CD4-positive, alpha-beta T cell (primary cell): ENCODE data around the gene SPG7. TPM values are rescaled to one million over a fixed set of nuclear protein-coding genes. Genes with fewer than 3 reads are reported as not detected.

Experiments used
- ATAC-seq: fragments of 200-7000 bp; cut with Tn5 transposase; one replicate; pipeline ENCODE4 v1.10.0; 2022; ENCODE audit warnings: mild to moderate bottlenecking; ENCODE audit not compliant: poor library complexity
- CTCF ChIA-PET: fragments of 350-600 bp; sonication (Branson Sonifier 250); formaldehyde crosslinking; loops from one replicate; lab custom pipeline; 2021; ENCODE audit warnings: antibody characterized with exemption, inconsistent platforms; lab: Charles Lee
- POLR2A ChIA-PET: fragments of 350-600 bp; sonication (Branson Sonifier 250); formaldehyde crosslinking; loops from one replicate; lab custom pipeline; 2021; ENCODE audit warnings: antibody characterized with exemption, inconsistent platforms; lab: Charles Lee
- DNase-seq, 14 experiments: peaks; one replicate each; pipeline ENCODE4 v3.0.0-alpha.2; 2013 to 2020; ENCODE audit warnings: mixed read lengths in 2 of 14
- H3K27ac ChIP-seq, 2 donors: one replicate each; pipeline versions ENCODE4 v1.5.1 to v1.7.0; 2013; ENCODE audit warnings: low read length in 2 of 2, low read depth in 1 of 2, mild to moderate bottlenecking in 1 of 2
- H3K27me3 ChIP-seq, 2 experiments: 1 replicate in 1 of 2; 2 replicates in 1 of 2; pipeline versions ENCODE4 v1.6.1 to v1.7.0; 2013; ENCODE audit warnings: low read length in 2 of 2, control low read depth in 1 of 2, mild to moderate bottlenecking in 1 of 2, moderate library complexity in 1 of 2; ENCODE audit not compliant: insufficient read depth in 2 of 2, control insufficient read depth in 1 of 2
- H3K36me3 ChIP-seq: one replicate; pipeline ENCODE4 v1.6.1; 2013; ENCODE audit warnings: low read length, control low read depth; ENCODE audit not compliant: insufficient read depth
- H3K4me1 ChIP-seq: one replicate; pipeline ENCODE4 v1.6.1; 2013; ENCODE audit warnings: low read length, control low read depth; ENCODE audit not compliant: insufficient read depth
- H3K4me3 ChIP-seq: one replicate; pipeline ENCODE4 v1.5.1; 2013; ENCODE audit warnings: mild to moderate bottlenecking, low read length, moderate library complexity
- H3K9me3 ChIP-seq, 2 experiments: 1 replicate in 1 of 2; 2 replicates in 1 of 2; pipeline versions ENCODE4 v1.6.1 to v1.7.0; 2013; ENCODE audit warnings: low read length in 2 of 2, mild to moderate bottlenecking in 2 of 2, control low read depth in 1 of 2, moderate library complexity in 1 of 2; ENCODE audit not compliant: control insufficient read depth in 1 of 2, insufficient read depth in 1 of 2
- H3K27ac Mint-ChIP-seq: one replicate; pipeline ENCODE4 v1.8.0; 2020; ENCODE audit warnings: mixed read lengths
- H3K27me3 Mint-ChIP-seq: one replicate; pipeline ENCODE4 v1.8.0; 2021; ENCODE audit warnings: mixed read lengths
- H3K36me3 Mint-ChIP-seq: one replicate; pipeline ENCODE4 v1.8.0; 2021; ENCODE audit warnings: low read depth, mixed read lengths
- H3K4me1 Mint-ChIP-seq: one replicate; pipeline ENCODE4 v1.8.0; 2021; ENCODE audit warnings: low read depth, mixed read lengths
- H3K4me3 Mint-ChIP-seq: one replicate; pipeline ENCODE4 v1.8.0; 2020; ENCODE audit warnings: mild to moderate bottlenecking, mixed read lengths
- H3K9me3 Mint-ChIP-seq: one replicate; pipeline ENCODE4 v1.8.0; 2020; ENCODE audit warnings: mixed read lengths
- CTCF ChIP-seq: fragments of 200-600 bp; IDR thresholded peaks from one replicate; pipeline ENCODE4 v1.8.0; 2022; ENCODE audit warnings: antibody characterized with exemption, mild to moderate bottlenecking
- intact Hi-C, 2 experiments: fragments of 100-400 bp; cut with DNase I in 1 of 2; cut with micrococcal nuclease in 1 of 2; formaldehyde crosslinking; loops; one replicate each; pipeline versions ENCODE4 v1.15.1 to v1.9.0; 2023 to 2025; cut with DNase I, micrococcal nuclease
- total RNA-seq, 174 experiments: library from RNA in 2 of 174; stranded (reverse) in 2 of 174; gene quantifications; one replicate each; pipeline ENCODE4 v1.2.3 and lab custom pipeline; 2021 to 2026

Gene SPG7
- total RNA-seq, 2 experiments from 2014 or later, result 163 to 167 TPM

DNA sequence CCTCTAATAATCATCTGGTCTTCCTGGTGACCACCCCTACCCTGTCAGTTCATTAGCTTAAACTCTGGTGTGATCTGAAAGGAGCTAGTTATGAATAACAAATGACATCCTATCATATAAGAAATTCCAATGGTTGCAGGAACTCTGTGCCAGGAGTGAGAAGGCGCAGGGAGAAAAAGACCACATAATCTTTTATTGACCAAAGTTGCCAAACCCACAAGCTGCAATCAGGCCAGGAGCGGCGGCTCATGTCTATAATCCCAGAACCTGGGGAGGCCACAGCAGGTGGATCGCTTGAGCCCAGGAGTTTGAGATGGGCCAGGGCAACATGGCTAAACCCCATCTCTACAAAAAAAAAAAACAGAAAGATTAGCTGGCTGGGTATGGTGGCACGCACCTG is 41.3 kb upstream of the SPG7 start:
- Mint-ChIP-seq H3K36me3 (peaks cover 25% of the 10 kb centered on the region), H3K4me1 (peaks cover 66% of the 10 kb centered on the region), H3K27ac (peak overlapping the region; percentile 63), H3K4me3 (peak overlapping the region; percentile 48), H3K9me3 (no peaks in the 10 kb centered on the region), H3K27me3 (no peaks in the 10 kb centered on the region)
- ChIA-PET CTCF (interaction anchor here (1.0 to 1.3 kb wide), 2 partner anchors 21 to 22 kb away, joined by 3 to 5 read pairs; no protein-coding TSS in a partner anchor), POLR2A (interaction anchor here (0.6 to 2.7 kb wide), 6 partner anchors 12 to 59 kb away, joined by 3 to 12 read pairs (median 6); no protein-coding TSS in a partner anchor)
- ATAC-seq (no peak), DNase-seq (no peak)
- no peaks in the 10 kb centered on the region for H3K27me3 ChIP-seq
- TF ChIP-seq CTCF, result no peak
- H3K4me3 ChIP-seq, result no peak overlapping the region
- H3K27ac ChIP-seq, result no peak overlapping the region
- intact Hi-C loops, result no loop called here
- peaks cover 8% of the 10 kb centered on the region for H3K36me3 ChIP-seq
- H3K9me3 ChIP-seq, result peaks cover 0 to 4% of the 10 kb centered on the region in 2 experiments
- H3K4me1 ChIP-seq, result peaks cover 67% of the 10 kb centered on the region

- ATAC-seq (no peak), DNase-seq (no peak)
- intact Hi-C loops, result no loop called here
- no peak overlapping the region for H3K27ac ChIP-seq
- POLR2A ChIA-PET, result interaction anchor here (1.2 to 2.7 kb wide), 4 partner anchors 12 to 22 kb away, joined by 3 to 12 read pairs (median 8); no protein-coding TSS in a partner anchor
- no peak for TF ChIP-seq CTCF
- H3K9me3 ChIP-seq, result peaks cover 0 to 4% of the 10 kb centered on the region in 2 experiments
- peaks cover 27% of the 10 kb centered on the region for H3K36me3 Mint-ChIP-seq
- H3K27ac Mint-ChIP-seq, result peak overlapping the region; percentile 66
- H3K4me3 Mint-ChIP-seq, result peak overlapping the region; percentile 15
- no peaks in the 10 kb centered on the region for H3K27me3 ChIP-seq
- H3K4me3 ChIP-seq, result no peak overlapping the region
- peaks cover 71% of the 10 kb centered on the region for H3K4me1 ChIP-seq
- no peaks in the 10 kb centered on the region for H3K9me3 Mint-ChIP-seq
- CTCF ChIA-PET, result interaction anchor here (1.0 kb wide), 1 partner anchor 22 kb away, joined by 5 read pairs; no protein-coding TSS in a partner anchor
- H3K36me3 ChIP-seq, result peaks cover 8% of the 10 kb centered on the region
- H3K4me1 Mint-ChIP-seq, result peaks cover 70% of the 10 kb centered on the region
- H3K27me3 Mint-ChIP-seq, result no peaks in the 10 kb centered on the region
Measured at GRCh38 chr16:89467382-89467781, 40.8 kb upstream of the SPG7 start.

DNA sequence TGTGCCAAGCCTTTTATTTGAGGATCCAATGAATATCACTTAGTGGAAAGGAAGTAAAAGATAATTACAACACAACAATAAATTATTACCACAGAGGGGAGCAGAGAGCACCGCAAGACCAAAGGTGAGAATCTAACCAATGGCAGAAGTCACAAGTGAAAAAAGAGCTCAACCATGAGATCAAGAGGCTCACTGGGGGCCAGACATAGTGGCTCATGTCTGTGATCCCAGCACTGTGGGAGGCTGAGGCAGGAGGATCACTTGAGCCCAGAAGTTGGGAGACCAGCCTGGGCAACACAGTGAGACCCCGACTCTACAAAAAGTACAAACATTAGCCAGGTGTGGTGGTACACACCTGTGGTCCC is 35.5 kb upstream of the SPG7 start:
- Mint-ChIP-seq H3K9me3 (peaks cover 2% of the 10 kb centered on the region), H3K4me1 (peaks cover 77% of the 10 kb centered on the region), H3K36me3 (peaks cover 20% of the 10 kb centered on the region), H3K27me3 (no peaks in the 10 kb centered on the region), H3K4me3 (peak overlapping the region; percentile 60), H3K27ac (peak overlapping the region; percentile 71)
- Histone ChIP-seq H3K4me1 (peaks cover 95% of the 10 kb centered on the region), H3K27me3 (no peaks in the 10 kb centered on the region), H3K27ac (no peak overlapping the region), H3K4me3 (no peak overlapping the region), H3K36me3 (peaks cover 8% of the 10 kb centered on the region), H3K9me3 (no peaks in the 10 kb centered on the region)
- ChIA-PET POLR2A (interaction anchor here (1.5 to 1.7 kb wide), 2 partner anchors 11 to 17 kb away, joined by 5 to 9 read pairs; no protein-coding TSS in a partner anchor), CTCF (interaction anchor here (1.2 kb wide), 1 partner anchor 16 kb away, joined by 3 read pairs; no protein-coding TSS in a partner anchor)
- intact Hi-C loops, result no loop called here
- DNase-seq (no peak), ATAC-seq (no peak)
- no peak for TF ChIP-seq CTCF
